ENCODE measurements around the gene CDK11B.

DNA sequence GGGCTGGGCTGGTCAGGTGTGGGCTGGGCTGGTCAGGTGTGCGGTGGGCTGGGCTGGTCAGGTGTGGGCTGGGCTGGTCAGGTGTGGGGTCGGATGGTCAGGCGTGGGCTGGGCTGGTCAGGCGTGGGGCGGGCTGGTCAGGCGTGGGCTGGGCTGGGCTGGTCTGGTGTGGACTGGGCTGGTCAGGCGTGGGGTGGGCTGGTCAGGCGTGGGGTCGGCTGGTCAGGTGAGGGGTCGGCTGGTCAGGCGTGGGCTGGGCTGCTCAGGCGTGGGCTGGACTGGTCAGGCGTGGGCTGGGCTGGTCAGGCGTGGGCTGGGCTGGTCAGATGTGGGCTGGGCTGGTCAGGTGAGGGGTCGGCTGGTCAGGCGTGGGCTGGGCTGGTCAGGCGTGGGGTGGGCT lies 53.1 kb downstream of the CDK11B start:
- TF ChIP-seq POLR2A (IDR thresholded peaks at IDR 0.05; ENCODE audit: low read depth, low read length) (no peak), TAF1 (IDR thresholded peaks at IDR 0.05; ENCODE audit: low read depth, low read length) (no peak), POLR2AphosphoS5 (IDR thresholded peaks at IDR 0.05; ENCODE audit: low read depth, low read length) (no peak), SPI1 (IDR thresholded peaks at IDR 0.05; ENCODE audit: low read depth, low read length) (no peak), POU2F2 (IDR thresholded peaks at IDR 0.05; ENCODE audit: low read depth, low read length) (no peak), PAX5 (IDR thresholded peaks at IDR 0.05; ENCODE audit: insufficient read depth, low read length, severe bottlenecking) (no peak)

Data from GM12891 (cell line).